ENCODE data around the gene CSF1R.

CSF1R gene

GRCh38 chr5:150077996-150078801, 8.2 kb downstream of the CSF1R start:
- H3K27ac ChIP-seq (ENCODE audit: poor library complexity, severe bottlenecking) = no peak overlapping the region
- no peak for ATAC-seq (ENCODE audit: low read depth)
- no peak overlapping the region for H3K4me3 ChIP-seq (ENCODE audit: severe bottlenecking)
- H3K36me3 ChIP-seq (ENCODE audit: low read depth) = no peaks in the 10 kb centered on the region
- TF ChIP-seq CTCF (IDR thresholded peaks at IDR 0.05; ENCODE audit: poor library complexity, severe bottlenecking) = no peak
- peaks cover 3% of the 10 kb centered on the region for H3K27me3 ChIP-seq (ENCODE audit: insufficient read depth, poor library complexity, severe bottlenecking)
- H3K4me1 ChIP-seq (ENCODE audit: insufficient read depth, poor library complexity, severe bottlenecking) = no peaks in the 10 kb centered on the region
- no peaks in the 10 kb centered on the region for H3K9me3 ChIP-seq (ENCODE audit: severe bottlenecking)
- DNase-seq (ENCODE audit: low spot score) = no peak

DNA sequence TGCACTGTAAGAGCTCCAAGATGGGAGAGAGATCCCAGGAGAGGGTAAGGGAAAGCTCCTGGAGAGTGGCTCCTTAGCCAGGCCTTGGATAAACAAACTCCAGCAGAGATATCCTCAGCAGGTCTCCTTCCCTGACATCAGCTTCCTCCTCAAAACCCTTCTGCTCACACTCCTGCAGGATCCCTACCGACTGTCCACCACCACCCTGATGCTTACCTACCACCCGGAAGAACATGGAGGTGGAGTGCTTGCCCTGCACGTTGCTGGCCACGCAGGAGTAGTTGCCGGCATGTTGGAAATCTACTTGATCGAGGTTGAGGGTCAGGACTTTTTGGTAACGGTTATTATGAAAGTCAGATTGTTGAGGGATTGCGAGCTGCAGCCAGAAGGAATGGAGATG, 9.3 kb downstream of the CSF1R start:
- no peak for DNase-seq (ENCODE audit: low spot score)
- Histone ChIP-seq H3K36me3 (ENCODE audit: low read depth) (no peaks in the 10 kb centered on the region), H3K4me1 (ENCODE audit: insufficient read depth, poor library complexity, severe bottlenecking) (no peaks in the 10 kb centered on the region), H3K27me3 (ENCODE audit: insufficient read depth, poor library complexity, severe bottlenecking) (no peaks in the 10 kb centered on the region), H3K9me3 (ENCODE audit: severe bottlenecking) (no peaks in the 10 kb centered on the region), H3K4me3 (ENCODE audit: severe bottlenecking) (no peak overlapping the region), H3K27ac (ENCODE audit: poor library complexity, severe bottlenecking) (no peak overlapping the region)
- ATAC-seq (ENCODE audit: low read depth) = no peak
- no peak for TF ChIP-seq CTCF (IDR thresholded peaks at IDR 0.05; ENCODE audit: poor library complexity, severe bottlenecking)

GRCh38 chr5:150075806-150076205, 10.5 kb downstream of the CSF1R start:
- H3K4me3 ChIP-seq (ENCODE audit: severe bottlenecking) = no peak overlapping the region
- no peaks in the 10 kb centered on the region for H3K27me3 ChIP-seq (ENCODE audit: insufficient read depth, poor library complexity, severe bottlenecking)
- no peaks in the 10 kb centered on the region for H3K9me3 ChIP-seq (ENCODE audit: severe bottlenecking)
- ATAC-seq (ENCODE audit: low read depth) (no peak), DNase-seq (ENCODE audit: low spot score) (no peak)
- H3K4me1 ChIP-seq (ENCODE audit: insufficient read depth, poor library complexity, severe bottlenecking) = no peaks in the 10 kb centered on the region
- no peaks in the 10 kb centered on the region for H3K36me3 ChIP-seq (ENCODE audit: low read depth)
- TF ChIP-seq CTCF (IDR thresholded peaks at IDR 0.05; ENCODE audit: poor library complexity, severe bottlenecking) = no peak
- no peak overlapping the region for H3K27ac ChIP-seq (ENCODE audit: poor library complexity, severe bottlenecking)

GRCh38 chr5:150075233-150075632, 11.1 kb downstream of the CSF1R start:
- Histone ChIP-seq H3K4me1 (ENCODE audit: insufficient read depth, poor library complexity, severe bottlenecking) (no peaks in the 10 kb centered on the region), H3K9me3 (ENCODE audit: severe bottlenecking) (no peaks in the 10 kb centered on the region), H3K36me3 (ENCODE audit: low read depth) (no peaks in the 10 kb centered on the region), H3K27me3 (ENCODE audit: insufficient read depth, poor library complexity, severe bottlenecking) (no peaks in the 10 kb centered on the region), H3K27ac (ENCODE audit: poor library complexity, severe bottlenecking) (no peak overlapping the region), H3K4me3 (ENCODE audit: severe bottlenecking) (no peak overlapping the region)
- ATAC-seq (ENCODE audit: low read depth) (no peak), DNase-seq (ENCODE audit: low spot score) (no peak)
- no peak for TF ChIP-seq CTCF (IDR thresholded peaks at IDR 0.05; ENCODE audit: poor library complexity, severe bottlenecking)

DNA sequence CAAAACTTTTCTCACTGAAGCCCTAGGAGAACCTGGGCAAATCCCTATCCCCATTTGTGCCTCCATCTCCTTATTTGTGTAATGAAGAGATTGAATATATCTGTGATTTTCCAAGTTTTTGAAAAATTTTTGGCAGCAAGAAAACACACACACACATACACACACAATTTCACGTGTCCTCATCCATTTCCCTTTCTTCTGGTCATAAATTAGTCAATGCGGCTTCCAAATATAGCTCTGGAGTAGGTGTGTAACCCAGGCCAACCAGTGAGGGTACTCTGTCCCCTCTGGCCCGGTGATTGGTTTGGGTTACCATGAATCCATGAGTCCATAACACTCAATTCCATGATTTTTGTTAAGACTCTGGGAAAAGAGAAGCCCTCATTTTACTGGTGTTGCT, 12.7 kb downstream of the CSF1R start:
- H3K4me1 ChIP-seq (ENCODE audit: insufficient read depth, poor library complexity, severe bottlenecking) = no peaks in the 10 kb centered on the region
- no peak overlapping the region for H3K4me3 ChIP-seq (ENCODE audit: severe bottlenecking)
- no peak overlapping the region for H3K27ac ChIP-seq (ENCODE audit: poor library complexity, severe bottlenecking)
- H3K36me3 ChIP-seq (ENCODE audit: low read depth) = no peaks in the 10 kb centered on the region
- no peaks in the 10 kb centered on the region for H3K9me3 ChIP-seq (ENCODE audit: severe bottlenecking)
- no peak for DNase-seq (ENCODE audit: low spot score)
- TF ChIP-seq CTCF (IDR thresholded peaks at IDR 0.05; ENCODE audit: poor library complexity, severe bottlenecking) = no peak
- no peak for ATAC-seq (ENCODE audit: low read depth)
- no peaks in the 10 kb centered on the region for H3K27me3 ChIP-seq (ENCODE audit: insufficient read depth, poor library complexity, severe bottlenecking)
